Mammary epithelial cell (primary cell): ENCODE data around the gene RHOA.
"Not testable (repeated sequence)": the region's sequence is repeated elsewhere in the genome, so short reads cannot be mapped to it uniquely, and the experiment has no call there.

Experiments used
- CTCF ChIP-seq, 2 donors: IDR thresholded peaks in 1 of 2; conservative IDR thresholded peaks in 1 of 2; 2 replicates each; pipeline ENCODE4 v1.5.1; 2011 to 2012; ENCODE audit warnings: inconsistent platforms in 2 of 2, low read length in 2 of 2, mild to moderate bottlenecking in 2 of 2, control low read depth in 1 of 2, low read depth in 1 of 2; ENCODE audit not compliant: insufficient read depth in 1 of 2; ENCODE audit errors: extremely low read depth in 1 of 2
- EZH2 ChIP-seq: IDR thresholded peaks from 2 replicates; pipeline ENCODE4 v1.6.1; 2012; ENCODE audit warnings: low read length, inconsistent platforms, borderline replicate concordance

GRCh38 chr3:49348361-49348760 lies 63.4 kb downstream of the RHOA start:
- TF ChIP-seq CTCF (conservative IDR thresholded peaks at IDR 0.05 in 1 of 2, IDR thresholded peaks at IDR 0.05 in 1 of 2; ENCODE audit: extremely low read depth in 1 of 2, insufficient read depth in 1 of 2, low read depth in 1 of 2, low read length in 2 of 2); EZH2: not testable (repeated sequence)
